Spleen (tissue), 11 donors: ENCODE measurements around the gene GLYATL3. TPM values are rescaled to one million over a fixed set of nuclear protein-coding genes. Genes with fewer than 3 reads are reported as not detected.

Experiments
- DNase-seq: peaks from one replicate; pipeline ENCODE4 v3.0.0-alpha.2; 2020
- H3K27ac ChIP-seq, 8 donors: fragments of 200-600 bp; sonication (generic) in 7 of 8; 1 replicate in 4 of 8; 2 replicates in 4 of 8; pipeline versions ENCODE4 v1.5.0 to v1.8.0; 2016 to 2021; ENCODE audit warnings: inconsistent platforms in 4 of 8, mild to moderate bottlenecking in 4 of 8, moderate library complexity in 1 of 8
- H3K27me3 ChIP-seq, 7 donors: fragments of 200-600 bp; sonication (generic) in 6 of 7; replicated peaks in 1 of 7; 1 replicate in 4 of 7; 2 replicates in 3 of 7; pipeline versions ENCODE4 v1.5.0 to v1.8.0; 2016 to 2021; ENCODE audit warnings: inconsistent platforms in 3 of 7, mild to moderate bottlenecking in 1 of 7
- H3K36me3 ChIP-seq, 6 donors: fragments of 200-600 bp; sonication (generic) in 5 of 6; 1 replicate in 4 of 6; 2 replicates in 2 of 6; pipeline versions ENCODE4 v1.5.0 to v1.8.0; 2016 to 2021; ENCODE audit warnings: inconsistent platforms in 2 of 6
- H3K4me1 ChIP-seq, 6 donors: fragments of 200-600 bp; sonication (generic) in 5 of 6; 1 replicate in 3 of 6; 2 replicates in 3 of 6; pipeline versions ENCODE4 v1.5.0 to v1.8.0; 2016 to 2021; ENCODE audit warnings: inconsistent platforms in 3 of 6
- H3K4me3 ChIP-seq, 8 donors: fragments of 200-600 bp; sonication (generic) in 7 of 8; 1 replicate in 4 of 8; 2 replicates in 4 of 8; pipeline versions ENCODE4 v1.5.0 to v1.8.0; 2016 to 2021; ENCODE audit warnings: inconsistent platforms in 4 of 8, mild to moderate bottlenecking in 4 of 8, moderate library complexity in 2 of 8
- H3K9me3 ChIP-seq, 8 donors: fragments of 200-600 bp; sonication (generic) in 7 of 8; 1 replicate in 4 of 8; 2 replicates in 4 of 8; pipeline versions ENCODE4 v1.5.0 to v1.8.0; 2016 to 2021; ENCODE audit warnings: inconsistent platforms in 4 of 8
- POLR2A ChIP-seq, 3 donors: fragments of 450-650 bp; IDR thresholded peaks; one replicate each; pipeline ENCODE4 v1.5.1; 2017; ENCODE audit warnings: antibody characterized with exemption in 3 of 3, mild to moderate bottlenecking in 1 of 3
- POLR2AphosphoS5 ChIP-seq, 3 donors: sonication (generic); formaldehyde crosslinking; IDR thresholded peaks; one replicate each; pipeline ENCODE4 v1.5.1; 2017; ENCODE audit warnings: antibody characterized with exemption in 3 of 3
- WGBS, 5 donors: extraction: QIAGEN DNeasy Blood & Tissue Kit in 3 of 5; methylation state at CpG; one replicate each; pipeline versions ENCODE4 v1.1.5 to v1.1.7; 2013 to 2018; 5-methylcytosine and 5-hydroxymethylcytosine counted together
- intact Hi-C: fragments of 100-400 bp; cut with DNase I; formaldehyde crosslinking; loops from one replicate; pipeline ENCODE4 v1.15.0; 2023; ENCODE audit warnings: low total_unique reads
- polyA plus RNA-seq, 3 donors: library from polyadenylated mRNA; stranded (reverse); fragments of 200-250 nt; gene quantifications; one replicate each; pipeline ENCODE4 v1.2.1, GENCODE V29; 2013
- total RNA-seq, 7 donors: library from RNA; depleted of rRNA in 3 of 7; stranded (reverse); fragments of >200 nt in 3 of 7; fragmentation: NEBNext Ultra II Directional in 4 of 7; extraction: Animal tissue kit (Norgen Biotek cat#: 25700) in 4 of 7; gene quantifications; one replicate each; pipeline versions ENCODE4 v1.1.0 to v1.2.1, GENCODE V29; 2016 to 2021
- TF ChIP-seq, protein P1 (sequence below), 11 experiments: fragments of 200-600 bp in 7 of 11; fragments of 450-650 bp in 4 of 11; sonication (generic) in 4 of 11; IDR thresholded peaks in 8 of 11; conservative IDR thresholded peaks in 3 of 11; 1 replicate in 7 of 11; 2 replicates in 4 of 11; pipeline versions ENCODE4 v1.4.0 to v1.8.0; 2016 to 2021; ENCODE audit warnings: antibody characterized with exemption in 11 of 11, inconsistent platforms in 4 of 11, mild to moderate bottlenecking in 1 of 11
- donor health status: healthy with polysubstance abuse.
- donor health status: DM: no; HTN: no; CAD: no; lungs with moderate emphysema.
- donor health status: DM: no; HTN: no; CAD: no.
- donor health status: Bipolar disorder and iron deficiency.
- donor health status: healthy.
- donor health status: DM: no; HTN: no; CAD: no.
- donor health status: DM: yes; HTN: yes; CAD: no.

Gene GLYATL3
- total and polyA plus RNA-seq, 10 donors = not detected

GRCh38 chr6:49555951-49556350 lies 56.2 kb downstream of the GLYATL3 start:
- Histone ChIP-seq H3K27ac (no peak overlapping the region), H3K27me3 (peaks cover 0 to 27% (median 10%) of the 10 kb centered on the region in 7 donors), H3K4me3 (no peak overlapping the region), H3K4me1 (peaks cover 4 to 14% (median 10%) of the 10 kb centered on the region in 6 donors), H3K9me3 (no peaks in the 10 kb centered on the region), H3K36me3 (no peaks in the 10 kb centered on the region)
- TF ChIP-seq, protein P1, sequence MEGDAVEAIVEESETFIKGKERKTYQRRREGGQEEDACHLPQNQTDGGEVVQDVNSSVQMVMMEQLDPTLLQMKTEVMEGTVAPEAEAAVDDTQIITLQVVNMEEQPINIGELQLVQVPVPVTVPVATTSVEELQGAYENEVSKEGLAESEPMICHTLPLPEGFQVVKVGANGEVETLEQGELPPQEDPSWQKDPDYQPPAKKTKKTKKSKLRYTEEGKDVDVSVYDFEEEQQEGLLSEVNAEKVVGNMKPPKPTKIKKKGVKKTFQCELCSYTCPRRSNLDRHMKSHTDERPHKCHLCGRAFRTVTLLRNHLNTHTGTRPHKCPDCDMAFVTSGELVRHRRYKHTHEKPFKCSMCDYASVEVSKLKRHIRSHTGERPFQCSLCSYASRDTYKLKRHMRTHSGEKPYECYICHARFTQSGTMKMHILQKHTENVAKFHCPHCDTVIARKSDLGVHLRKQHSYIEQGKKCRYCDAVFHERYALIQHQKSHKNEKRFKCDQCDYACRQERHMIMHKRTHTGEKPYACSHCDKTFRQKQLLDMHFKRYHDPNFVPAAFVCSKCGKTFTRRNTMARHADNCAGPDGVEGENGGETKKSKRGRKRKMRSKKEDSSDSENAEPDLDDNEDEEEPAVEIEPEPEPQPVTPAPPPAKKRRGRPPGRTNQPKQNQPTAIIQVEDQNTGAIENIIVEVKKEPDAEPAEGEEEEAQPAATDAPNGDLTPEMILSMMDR (IDR thresholded peaks at IDR 0.05 in 8 of 11, conservative IDR thresholded peaks at IDR 0.05 in 3 of 11) = no peak
- TF ChIP-seq POLR2AphosphoS5 (IDR thresholded peaks at IDR 0.05) = no peak
- TF ChIP-seq POLR2A (IDR thresholded peaks at IDR 0.05) = no peak
- no peak for DNase-seq
- intact Hi-C loops = no loop called here
- 69 to 73% (median 71%) methylated on average over 4 of the region's 4 CpGs for WGBS, 5 donors

DNA sequence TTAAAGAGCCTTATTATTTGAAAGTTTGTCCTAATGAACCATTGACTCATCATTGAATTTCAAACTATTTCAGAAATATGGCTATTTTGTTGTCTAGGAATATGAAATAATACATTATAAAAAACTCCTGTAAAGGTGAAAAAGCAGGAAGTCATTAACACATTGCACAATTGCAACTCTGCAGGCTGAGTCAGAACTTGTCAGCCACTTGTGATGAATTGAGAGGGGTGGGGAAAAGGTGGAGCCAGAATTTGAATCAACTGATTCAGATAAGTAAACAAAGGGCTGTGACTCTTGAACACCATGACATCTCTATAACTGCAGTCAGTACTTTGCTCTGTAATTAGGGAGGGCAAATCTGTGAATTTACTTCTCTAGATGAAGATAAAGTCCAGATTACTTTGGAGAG lies 56.7 kb downstream of the GLYATL3 start:
- no peak overlapping the region for H3K27ac ChIP-seq
- no peak for TF ChIP-seq POLR2A (IDR thresholded peaks at IDR 0.05)
- no peak for TF ChIP-seq POLR2AphosphoS5 (IDR thresholded peaks at IDR 0.05)
- TF ChIP-seq, protein P1 (IDR thresholded peaks at IDR 0.05 in 8 of 11, conservative IDR thresholded peaks at IDR 0.05 in 3 of 11) = no peak
- no peak for DNase-seq

DNA sequence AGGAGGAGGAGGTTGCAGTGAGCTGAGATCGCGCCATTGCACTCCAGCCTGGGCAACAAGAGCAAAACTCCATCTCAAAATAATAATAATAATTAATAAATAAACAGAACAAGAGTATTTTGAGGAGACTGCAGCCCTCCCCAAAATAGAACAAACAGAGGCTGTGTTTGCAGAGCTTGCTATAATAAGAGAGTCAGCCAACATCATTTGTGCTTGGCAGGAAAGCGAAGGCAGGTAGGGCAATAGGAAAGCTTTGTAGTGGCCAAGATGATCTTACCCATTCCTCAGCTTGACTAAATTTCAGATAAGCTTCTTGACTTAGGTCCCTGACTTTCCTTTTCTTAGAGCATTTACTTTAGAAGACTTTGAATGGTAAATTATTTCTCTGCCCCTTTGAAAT lies 57.5 kb downstream of the GLYATL3 start:
- Histone ChIP-seq H3K27ac (no peak overlapping the region), H3K9me3 (no peaks in the 10 kb centered on the region), H3K4me1 (peaks cover 0 to 1% (median under 1%) of the 10 kb centered on the region in 6 donors), H3K27me3 (peaks cover 0 to 15% (median 0%) of the 10 kb centered on the region in 7 donors), H3K4me3 (no peak overlapping the region), H3K36me3 (no peaks in the 10 kb centered on the region)
- TF ChIP-seq, protein P1 (IDR thresholded peaks at IDR 0.05 in 8 of 11, conservative IDR thresholded peaks at IDR 0.05 in 3 of 11) = no peak
- TF ChIP-seq POLR2A (IDR thresholded peaks at IDR 0.05) = no peak
- no peak for TF ChIP-seq POLR2AphosphoS5 (IDR thresholded peaks at IDR 0.05)
- 87 to 96% (median 94%) methylated on average over 3 of the region's 3 CpGs for WGBS, 5 donors
- DNase-seq = no peak
- intact Hi-C loops = no loop called here

More for the DNA sequence above, 56.7 kb downstream of the GLYATL3 start:
- Histone ChIP-seq H3K36me3 (no peaks in the 10 kb centered on the region), H3K4me3 (no peak overlapping the region), H3K4me1 (peaks cover 3 to 9% (median 5%) of the 10 kb centered on the region in 6 donors), H3K9me3 (no peaks in the 10 kb centered on the region), H3K27me3 (peaks cover 0 to 23% (median 5%) of the 10 kb centered on the region in 7 donors)
- intact Hi-C loops = no loop called here

DNA sequence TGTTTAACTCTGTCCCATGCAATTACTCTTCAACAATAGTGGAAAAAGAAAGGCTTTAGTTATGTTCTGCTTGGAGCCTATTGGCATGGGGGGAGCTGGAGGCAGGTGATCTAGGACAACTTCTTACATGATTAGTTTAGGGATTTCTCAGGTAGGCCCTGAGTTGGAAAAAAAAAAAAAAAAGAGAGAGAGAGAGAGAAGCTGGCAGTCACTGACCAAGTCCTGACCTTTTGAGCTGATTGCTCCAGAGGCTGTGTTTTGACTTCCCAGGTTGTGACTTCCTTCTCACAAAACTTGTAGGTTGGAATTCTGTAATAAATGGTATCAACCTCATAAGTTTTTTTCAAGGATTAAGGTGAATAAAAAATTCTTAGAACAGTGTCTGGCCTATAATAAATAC lies 58.5 kb downstream of the GLYATL3 start:
- intact Hi-C loops = no loop called here
- Histone ChIP-seq H3K4me3 (no peak overlapping the region), H3K9me3 (no peaks in the 10 kb centered on the region), H3K27me3 (peaks cover 0 to 5% (median 0%) of the 10 kb centered on the region in 7 donors), H3K4me1 (no peaks in the 10 kb centered on the region), H3K36me3 (no peaks in the 10 kb centered on the region), H3K27ac (no peak overlapping the region)
- TF ChIP-seq, protein P1 (IDR thresholded peaks at IDR 0.05 in 8 of 11, conservative IDR thresholded peaks at IDR 0.05 in 3 of 11) = no peak
- TF ChIP-seq POLR2AphosphoS5 (IDR thresholded peaks at IDR 0.05) = no peak
- no peak for TF ChIP-seq POLR2A (IDR thresholded peaks at IDR 0.05)
- no peak for DNase-seq
